Lung (tissue), 12 donors: Measurements from ENCODE around the gene IL3RA. TPM values are rescaled to one million over a fixed set of nuclear protein-coding genes. Genes with fewer than 3 reads are reported as not detected.
A peak's percentile ranks its signal among the peaks of the same experiment; 100 is the strongest.

ENCODE experiments used
- ATAC-seq: fragments of 200-7000 bp; cut with Tn5 transposase; one replicate; pipeline ENCODE4 v1.9.1; 2020; ENCODE audit warnings: moderate number of reproducible peaks; ENCODE audit not compliant: insufficient read depth, low FRiP score
- DNase-seq, 3 donors: peaks; one replicate each; pipeline ENCODE4 v3.0.0-alpha.2; 2013 to 2017
- H3K27ac ChIP-seq, 2 donors: one replicate each; pipeline ENCODE4 v1.5.1; 2013; ENCODE audit warnings: mild to moderate bottlenecking in 2 of 2, moderate library complexity in 2 of 2, control low read depth in 1 of 2, inconsistent platforms in 1 of 2, low read depth in 1 of 2, low read length in 1 of 2
- H3K27me3 ChIP-seq, 3 donors: one replicate each; pipeline ENCODE4 v1.5.1; 2013; ENCODE audit warnings: low read length in 2 of 3; ENCODE audit not compliant: control insufficient read depth in 3 of 3, insufficient read depth in 3 of 3
- H3K36me3 ChIP-seq, 4 donors: one replicate each; pipeline ENCODE4 v1.5.1; 2013; ENCODE audit warnings: low read length in 4 of 4, mild to moderate bottlenecking in 1 of 4, moderate library complexity in 1 of 4; ENCODE audit not compliant: control insufficient read depth in 4 of 4, insufficient read depth in 4 of 4
- H3K4me1 ChIP-seq, 5 donors: one replicate each; pipeline ENCODE4 v1.5.1; 2013; ENCODE audit warnings: low read length in 5 of 5, mild to moderate bottlenecking in 2 of 5, moderate library complexity in 1 of 5; ENCODE audit not compliant: control insufficient read depth in 5 of 5, insufficient read depth in 5 of 5
- H3K4me3 ChIP-seq: one replicate; pipeline ENCODE4 v1.5.1; 2013; ENCODE audit warnings: mild to moderate bottlenecking, control low read depth, moderate library complexity
- H3K9ac ChIP-seq, 2 donors: one replicate each; pipeline ENCODE4 v1.5.1; 2013; ENCODE audit warnings: low read length in 2 of 2, control low read depth in 1 of 2; ENCODE audit not compliant: insufficient read depth in 1 of 2
- H3K9me3 ChIP-seq, 4 donors: one replicate each; pipeline ENCODE4 v1.5.1; 2013; ENCODE audit warnings: low read length in 3 of 4, mild to moderate bottlenecking in 1 of 4, moderate library complexity in 1 of 4; ENCODE audit not compliant: control insufficient read depth in 4 of 4, insufficient read depth in 3 of 4
- WGBS, 2 donors: extraction: QIAGEN DNeasy Blood & Tissue Kit; methylation state at CpG; one replicate each; pipeline ENCODE4 v1.1.7; 2013; 5-methylcytosine and 5-hydroxymethylcytosine counted together
- polyA plus RNA-seq, 2 donors: library from polyadenylated mRNA; stranded (reverse); fragments of 200-250 nt; gene quantifications; one replicate each; pipeline ENCODE4 v1.2.1, GENCODE V29; 2013
- total RNA-seq, 2 donors: library from RNA; depleted of rRNA in 1 of 2; stranded (reverse); fragments of >200 nt in 1 of 2; gene quantifications; one replicate each; pipeline ENCODE4 v1.2.1, GENCODE V29; 2014 to 2021
- TF ChIP-seq, protein P1 (sequence below): IDR thresholded peaks from 2 replicates; pipeline ENCODE4 v1.5.1; 2012; ENCODE audit warnings: mild to moderate bottlenecking; ENCODE audit errors: control extremely low read depth, extremely low read depth
- donor health status: control.
- donor health status: control.
- donor health status: Bipolar disorder and iron deficiency.
- donor health status: healthy.
- donor health status: DM: yes; HTN: yes; CAD: no.

IL3RA gene
- total and polyA plus RNA-seq, 4 donors = 19.2 to 52.2 (median 20.5) TPM

DNA sequence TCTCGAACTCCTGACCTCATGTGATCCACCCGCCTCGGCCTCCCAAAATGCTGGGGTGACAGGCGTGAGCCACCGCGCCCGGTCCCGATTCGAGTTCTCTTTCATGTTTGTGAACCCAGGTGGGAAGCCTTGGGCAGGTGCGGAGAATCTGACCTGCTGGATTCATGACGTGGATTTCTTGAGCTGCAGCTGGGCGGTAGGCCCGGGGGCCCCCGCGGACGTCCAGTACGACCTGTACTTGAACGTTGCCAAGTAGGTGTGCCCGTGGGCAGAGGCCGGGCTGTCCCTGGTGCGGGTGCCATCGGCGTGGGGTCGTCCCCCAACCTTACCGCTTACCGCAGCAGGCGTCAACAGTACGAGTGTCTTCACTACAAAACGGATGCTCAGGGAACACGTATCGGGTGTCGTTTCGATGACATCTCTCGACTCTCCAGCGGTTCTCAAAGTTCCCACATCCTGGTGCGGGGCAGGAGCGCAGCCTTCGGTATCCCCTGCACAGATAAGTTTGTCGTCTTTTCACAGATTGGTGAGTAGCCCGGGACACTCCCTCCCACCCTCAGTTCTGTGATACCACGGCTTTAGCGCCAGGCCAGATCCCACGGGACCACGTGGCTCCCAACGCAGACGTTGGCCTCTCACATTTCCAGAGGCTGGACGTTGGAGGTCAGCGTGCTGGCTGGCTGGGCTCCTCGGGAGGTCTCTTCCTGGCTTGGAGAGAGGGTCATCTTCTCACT, 15.6 kb downstream of the IL3RA start:
- ATAC-seq (no peak), DNase-seq (no peak)
- Histone ChIP-seq H3K9me3 (no peaks in the 10 kb centered on the region), H3K27me3 (no peaks in the 10 kb centered on the region), H3K27ac (no peak overlapping the region), H3K4me3 (no peak overlapping the region), H3K36me3 (peaks cover 0 to 9% (median 0%) of the 10 kb centered on the region in 4 donors), H3K9ac (no peak overlapping the region), H3K4me1 (no peaks in the 10 kb centered on the region)
- 90 to 91% methylated on average over 48 to 49 of the region's 49 CpGs for WGBS, 2 donors
- TF ChIP-seq, protein P1, sequence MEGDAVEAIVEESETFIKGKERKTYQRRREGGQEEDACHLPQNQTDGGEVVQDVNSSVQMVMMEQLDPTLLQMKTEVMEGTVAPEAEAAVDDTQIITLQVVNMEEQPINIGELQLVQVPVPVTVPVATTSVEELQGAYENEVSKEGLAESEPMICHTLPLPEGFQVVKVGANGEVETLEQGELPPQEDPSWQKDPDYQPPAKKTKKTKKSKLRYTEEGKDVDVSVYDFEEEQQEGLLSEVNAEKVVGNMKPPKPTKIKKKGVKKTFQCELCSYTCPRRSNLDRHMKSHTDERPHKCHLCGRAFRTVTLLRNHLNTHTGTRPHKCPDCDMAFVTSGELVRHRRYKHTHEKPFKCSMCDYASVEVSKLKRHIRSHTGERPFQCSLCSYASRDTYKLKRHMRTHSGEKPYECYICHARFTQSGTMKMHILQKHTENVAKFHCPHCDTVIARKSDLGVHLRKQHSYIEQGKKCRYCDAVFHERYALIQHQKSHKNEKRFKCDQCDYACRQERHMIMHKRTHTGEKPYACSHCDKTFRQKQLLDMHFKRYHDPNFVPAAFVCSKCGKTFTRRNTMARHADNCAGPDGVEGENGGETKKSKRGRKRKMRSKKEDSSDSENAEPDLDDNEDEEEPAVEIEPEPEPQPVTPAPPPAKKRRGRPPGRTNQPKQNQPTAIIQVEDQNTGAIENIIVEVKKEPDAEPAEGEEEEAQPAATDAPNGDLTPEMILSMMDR = no peak

DNA sequence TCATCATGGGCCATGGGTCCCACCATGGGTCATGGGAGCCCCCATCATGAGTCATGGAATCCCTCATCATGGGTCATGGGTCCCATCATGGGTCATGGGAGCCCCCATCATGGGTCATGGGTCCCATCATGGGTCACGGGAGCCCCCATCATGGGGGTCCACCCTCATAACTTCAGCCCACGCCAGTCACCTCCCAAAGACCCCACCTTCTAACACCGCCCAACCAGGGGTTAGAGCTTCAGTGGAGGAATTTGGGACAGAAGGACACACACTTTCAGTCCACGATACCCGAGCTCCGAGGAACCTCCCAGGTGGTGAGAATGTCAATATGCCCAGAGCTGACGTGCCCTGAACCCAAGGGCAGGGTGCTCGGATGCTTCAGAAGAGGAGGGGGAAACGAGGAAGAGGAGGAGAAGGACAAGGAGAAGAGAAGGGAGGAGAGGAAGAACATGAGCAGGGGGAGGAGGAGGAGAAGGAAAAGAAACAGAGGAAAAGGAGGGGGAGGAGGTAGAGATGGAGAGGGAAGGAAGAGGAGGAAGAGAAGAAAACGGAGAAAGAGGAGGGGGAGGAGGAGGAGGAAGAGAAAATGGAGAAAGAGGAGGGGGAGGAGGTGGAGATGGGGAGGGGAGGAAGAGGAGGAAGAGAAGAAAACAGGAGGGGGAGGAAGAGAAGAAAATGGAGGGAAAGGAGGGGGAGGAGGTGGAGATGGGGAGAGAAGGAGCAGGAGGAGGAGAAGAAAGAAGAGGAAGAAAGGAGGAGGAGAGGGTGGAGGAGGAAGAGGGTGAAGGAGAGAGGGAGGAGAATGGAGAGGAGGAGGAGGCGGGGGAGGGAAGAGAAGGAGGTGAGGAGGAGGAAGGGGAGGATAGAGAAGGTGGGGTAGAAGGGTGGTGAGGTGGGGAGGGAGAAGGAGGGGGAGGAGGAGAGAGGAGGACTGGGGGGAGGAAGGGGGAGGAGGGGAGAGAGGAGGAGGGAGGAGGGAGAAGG, 17.7 kb downstream of the IL3RA start:
- Histone ChIP-seq H3K27ac (no peak overlapping the region), H3K9me3 (peaks cover 0 to 6% (median 0%) of the 10 kb centered on the region in 4 donors), H3K4me3 (no peak overlapping the region), H3K9ac (no peak overlapping the region), H3K36me3 (peaks cover 0 to 16% (median 4%) of the 10 kb centered on the region in 4 donors), H3K4me1 (no peaks in the 10 kb centered on the region), H3K27me3 (no peaks in the 10 kb centered on the region)
- 86 to 90% methylated on average over 11 of the region's 11 CpGs for WGBS, 2 donors
- ATAC-seq (no peak), DNase-seq (no peak)
- TF ChIP-seq, protein P1 = no peak

DNA sequence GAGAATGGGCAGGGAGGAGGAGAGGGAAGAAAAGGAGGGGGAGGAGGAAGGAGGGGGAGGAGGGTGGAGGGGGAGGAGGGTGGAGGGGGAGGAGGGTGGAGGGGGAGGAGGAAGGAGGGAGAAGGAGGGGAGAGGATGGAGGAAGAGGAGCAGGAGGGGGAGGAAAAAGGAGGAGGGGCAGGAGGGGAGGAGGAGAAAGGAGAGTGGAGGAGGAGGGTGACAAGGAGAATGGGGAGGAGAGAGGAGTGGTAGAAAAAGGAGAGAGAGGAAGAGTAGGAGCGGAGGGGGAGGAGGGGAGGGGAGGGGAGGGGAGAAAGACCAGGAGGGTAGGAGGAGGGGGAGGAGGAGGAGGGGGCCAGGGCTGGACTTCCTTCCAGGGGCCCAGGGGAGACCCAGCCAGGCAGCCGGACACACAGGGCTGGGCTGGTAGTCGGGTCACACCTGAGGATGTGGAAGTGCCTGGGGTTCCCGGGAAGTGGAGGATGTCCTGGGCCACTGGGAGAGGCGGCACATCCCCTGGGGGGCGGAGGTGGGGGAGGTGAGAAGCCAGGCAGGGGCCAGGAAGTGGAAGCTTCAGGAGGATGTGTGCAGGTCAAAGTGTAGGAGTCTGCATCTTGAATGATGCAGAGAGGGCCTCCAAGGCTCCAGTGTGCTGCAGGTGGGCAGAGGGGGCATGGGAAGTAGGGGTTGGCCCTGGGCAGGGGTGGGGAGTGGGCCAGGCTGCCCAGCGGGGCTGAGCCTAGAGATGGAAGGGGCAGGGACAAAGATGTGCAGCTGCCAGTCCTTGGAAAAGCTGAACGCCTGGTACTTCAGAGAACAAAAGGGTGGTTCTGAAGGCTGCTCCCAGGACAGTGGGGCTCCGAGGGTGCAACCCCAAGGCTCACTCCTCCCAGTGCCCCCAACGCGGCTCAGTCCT, 18.8 kb downstream of the IL3RA start:
- H3K9ac ChIP-seq = no peak overlapping the region
- peak overlapping the region in 1 of 2 donors; percentile 15 for H3K27ac ChIP-seq
- peaks cover 0 to 6% (median 0%) of the 10 kb centered on the region in 4 donors for H3K9me3 ChIP-seq
- no peak overlapping the region for H3K4me3 ChIP-seq
- no peaks in the 10 kb centered on the region for H3K4me1 ChIP-seq
- ATAC-seq = no peak
- 37 to 45% methylated on average over 10 to 11 of the region's 11 CpGs for WGBS, 2 donors
- H3K27me3 ChIP-seq = no peaks in the 10 kb centered on the region
- TF ChIP-seq, protein P1 = no peak
- H3K36me3 ChIP-seq = peaks cover 0 to 19% (median 4%) of the 10 kb centered on the region in 4 donors
- no peak for DNase-seq
